Measurements from ENCODE around the gene TTC7B. TPM values are rescaled to one million over a fixed set of nuclear protein-coding genes. Genes with fewer than 3 reads are reported as not detected.

Gene TTC7B
- total RNA-seq, 1 experiment from 2014 or later, result 70.6 TPM

GRCh38 chr14:90578283-90578985 is 237.8 kb downstream of the TTC7B start:
- no peaks in the 10 kb centered on the region for H4K20me1 ChIP-seq (ENCODE audit: insufficient read depth)
- POLR2A ChIA-PET, result no interaction called here
- no peak overlapping the region for H3K27ac ChIP-seq (ENCODE audit: low read depth, low read length)
- H3K9me2 ChIP-seq (ENCODE audit: insufficient read depth), result no peaks in the 10 kb centered on the region
- ATAC-seq (no peak), DNase-seq (ENCODE audit: low read depth, low spot score) (no peak)
- no peaks in the 10 kb centered on the region for H3K36me3 ChIP-seq (ENCODE audit: control insufficient read depth in 1 of 2, insufficient read depth in 2 of 2, low read length in 2 of 2)
- no peak for TF ChIP-seq ZBTB33 (IDR thresholded peaks at IDR 0.05; ENCODE audit: extremely low read depth, insufficient replicate concordance, low read length)
- no peak for TF ChIP-seq YY1 (IDR thresholded peaks at IDR 0.05; ENCODE audit: extremely low read depth, insufficient replicate concordance, low read depth, low read length)
- no peak for TF ChIP-seq EZH2 (IDR thresholded peaks at IDR 0.05)
- no peak for TF ChIP-seq JUND (IDR thresholded peaks at IDR 0.05)
- no peak for TF ChIP-seq POLR2AphosphoS5 (IDR thresholded peaks at IDR 0.05; ENCODE audit: low read depth, low read length)
- TF ChIP-seq ELF1 (IDR thresholded peaks at IDR 0.05; ENCODE audit: borderline replicate concordance, low read depth), result no peak
- TF ChIP-seq SIN3A (IDR thresholded peaks at IDR 0.05; ENCODE audit: low read depth), result no peak
- no peak for TF ChIP-seq CBX3 (IDR thresholded peaks at IDR 0.05; ENCODE audit: low read depth)
- no peak for TF ChIP-seq SRF (IDR thresholded peaks at IDR 0.05; ENCODE audit: low read depth)
- no peak for TF ChIP-seq SP1 (IDR thresholded peaks at IDR 0.05; ENCODE audit: low read depth)
- TF ChIP-seq POLR2A (IDR thresholded peaks at IDR 0.05; ENCODE audit: borderline replicate concordance, extremely low read depth, insufficient read depth, insufficient read length), result no peak
- no peak for TF ChIP-seq FOSL1 (IDR thresholded peaks at IDR 0.05; ENCODE audit: low read depth)
- TF ChIP-seq CTCF (IDR thresholded peaks at IDR 0.05 in 2 of 3, conservative IDR thresholded peaks at IDR 0.05 in 1 of 3; ENCODE audit: borderline replicate concordance in 1 of 3, insufficient read depth in 1 of 3, low read depth in 2 of 3, low read length in 2 of 3), result no peak
- TF ChIP-seq EZH2phosphoT487 (IDR thresholded peaks at IDR 0.05; ENCODE audit: borderline replicate concordance), result no peak
- TF ChIP-seq CEBPB (IDR thresholded peaks at IDR 0.05; ENCODE audit: low read depth), result no peak
- no peak for TF ChIP-seq ATF3 (IDR thresholded peaks at IDR 0.05)
- no peak for TF ChIP-seq TCF7L2 (IDR thresholded peaks at IDR 0.05; ENCODE audit: borderline replicate concordance, extremely low read depth, insufficient read depth, insufficient read length)
- TF ChIP-seq ZNF274 (IDR thresholded peaks at IDR 0.05; ENCODE audit: low read depth, low read length), result no peak
- TF ChIP-seq ZFX (IDR thresholded peaks at IDR 0.05), result no peak
- no peaks in the 10 kb centered on the region for H3K4me1 ChIP-seq (ENCODE audit: control insufficient read depth in 1 of 2, insufficient read depth in 2 of 2, low read length in 2 of 2)
- no TSS peak for BruUV-seq (replicated peaks)
- intact Hi-C loops (cut with micrococcal nuclease), result no loop called here
- H3K9ac ChIP-seq (ENCODE audit: low read length), result no peak overlapping the region
- CTCF ChIA-PET, result no interaction called here
- no peak overlapping the region for H2AFZ ChIP-seq (ENCODE audit: low read depth, low read length, poor library complexity, severe bottlenecking)
- H3K27me3 ChIP-seq (ENCODE audit: insufficient read depth, low read length), result no peaks in the 10 kb centered on the region
- no peak overlapping the region for H3K4me2 ChIP-seq (ENCODE audit: low read length)
- RAD21 ChIA-PET (ENCODE audit: low non-redundant PET in 1 of 2, low total read pairs in 2 of 2, uncharacterized antibody in 2 of 2, unreplicated experiment in 2 of 2), result no interaction called here
- H3K4me3 ChIP-seq (replicated peaks in 1 of 2; ENCODE audit: low read depth in 1 of 2, low read length in 2 of 2), result no peak overlapping the region
- H3K79me2 ChIP-seq (ENCODE audit: insufficient read depth, low read length), result no peaks in the 10 kb centered on the region
- H3K9me3 ChIP-seq (ENCODE audit: control insufficient read depth in 1 of 2, insufficient read depth in 1 of 2, low read depth in 1 of 2, low read length in 2 of 2), result no peaks in the 10 kb centered on the region
